ENCODE measurements around the gene DLG2. TPM values are rescaled to one million over a fixed set of nuclear protein-coding genes. Genes with fewer than 3 reads are reported as not detected.
"Not testable (repeated sequence)": the region's sequence is repeated elsewhere in the genome, so short reads cannot be mapped to it uniquely, and the experiment has no call there.

DLG2 gene
- polyA plus RNA-seq, 1 experiment: 0.68 TPM

- DNase-seq (ENCODE audit: low read depth, low spot score): no peak
- POLR2A ChIA-PET: no interaction called here
- Histone ChIP-seq H3K9me3 (ENCODE audit: control insufficient read depth, insufficient read depth, low read length) (no peaks in the 10 kb centered on the region), H3K27me3 (ENCODE audit: control insufficient read depth, insufficient read depth, low read length) (no peaks in the 10 kb centered on the region), H3K27ac (ENCODE audit: low read depth, low read length) (no peak overlapping the region), H3K4me3 (ENCODE audit: low read depth, low read length) (no peak overlapping the region)
- CTCF ChIA-PET: no interaction called here
- TF ChIP-seq CTCF (IDR thresholded peaks at IDR 0.05; ENCODE audit: low read depth, low read length): no peak
Observed at GRCh38 chr11:83437939-83438338, 2189.2 kb downstream of the DLG2 start.

- Histone ChIP-seq H3K27me3 (ENCODE audit: control insufficient read depth, insufficient read depth, low read length) (no peaks in the 10 kb centered on the region), H3K9me3 (ENCODE audit: control insufficient read depth, insufficient read depth, low read length) (no peaks in the 10 kb centered on the region), H3K4me3 (ENCODE audit: low read depth, low read length) (no peak overlapping the region), H3K27ac (ENCODE audit: low read depth, low read length) (no peak overlapping the region)
- no peak for DNase-seq (ENCODE audit: low read depth, low spot score)
- CTCF ChIA-PET: no interaction called here
- TF ChIP-seq CTCF (IDR thresholded peaks at IDR 0.05; ENCODE audit: low read depth, low read length): no peak
- POLR2A ChIA-PET: no interaction called here
Observed at GRCh38 chr11:83436855-83437254, 2190.3 kb downstream of the DLG2 start.

DNA sequence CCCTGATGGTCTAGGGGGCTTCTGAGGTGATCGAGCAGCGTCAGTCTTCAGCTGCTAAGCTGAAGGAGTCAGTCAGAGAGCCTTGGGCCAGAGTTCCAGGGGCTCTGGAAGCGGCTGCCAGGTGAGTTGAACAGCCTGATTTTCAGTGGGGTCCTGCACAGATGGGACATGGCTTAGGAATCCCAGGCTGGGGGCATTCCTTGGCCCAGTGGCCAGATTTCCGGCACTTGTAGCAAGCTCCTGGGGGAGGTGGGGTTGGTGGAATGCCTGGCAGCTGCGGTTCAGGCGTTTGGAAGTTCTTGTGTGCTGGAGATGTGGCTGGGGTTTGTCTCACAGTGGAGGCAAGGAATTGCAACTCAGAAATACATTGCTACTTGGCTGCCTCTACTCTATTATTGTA lies 2192.3 kb downstream of the DLG2 start:
- H3K9me3 ChIP-seq (ENCODE audit: control insufficient read depth, insufficient read depth, low read length); POLR2A ChIA-PET; CTCF ChIA-PET; H3K4me3 ChIP-seq (ENCODE audit: low read depth, low read length); DNase-seq (ENCODE audit: low read depth, low spot score); H3K27ac ChIP-seq (ENCODE audit: low read depth, low read length); H3K27me3 ChIP-seq (ENCODE audit: control insufficient read depth, insufficient read depth, low read length): not testable (repeated sequence)

DNA sequence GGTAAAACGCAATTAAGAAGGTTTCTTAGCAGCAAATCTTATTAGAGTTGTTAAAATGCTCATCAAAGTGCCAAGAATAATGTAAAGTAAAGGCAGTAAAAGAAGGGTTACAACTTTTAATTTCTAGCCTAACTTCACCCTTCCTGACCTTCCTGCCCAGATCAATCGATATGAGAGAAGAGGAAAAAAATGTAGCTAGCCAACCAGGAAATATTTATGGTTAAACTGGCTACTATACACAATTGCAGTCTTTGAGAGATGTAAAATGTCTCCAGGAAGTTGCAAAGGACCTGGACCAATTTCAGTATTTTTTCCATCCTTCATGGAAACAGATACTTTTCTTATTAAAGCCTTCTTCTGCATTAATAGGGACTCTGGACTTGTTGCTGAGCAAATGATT lies 2199.2 kb downstream of the DLG2 start:
- no peak for TF ChIP-seq CTCF (IDR thresholded peaks at IDR 0.05; ENCODE audit: low read depth, low read length)
- Histone ChIP-seq H3K4me3 (ENCODE audit: low read depth, low read length) (no peak overlapping the region), H3K27ac (ENCODE audit: low read depth, low read length) (no peak overlapping the region), H3K27me3 (ENCODE audit: control insufficient read depth, insufficient read depth, low read length) (no peaks in the 10 kb centered on the region), H3K9me3 (ENCODE audit: control insufficient read depth, insufficient read depth, low read length) (no peaks in the 10 kb centered on the region)
- CTCF ChIA-PET: interaction anchor here (1.2 kb wide), 1 partner anchor 135 kb away, joined by 3 read pairs; no protein-coding TSS in a partner anchor
- POLR2A ChIA-PET: no interaction called here
- DNase-seq (ENCODE audit: low read depth, low spot score): no peak

DNA sequence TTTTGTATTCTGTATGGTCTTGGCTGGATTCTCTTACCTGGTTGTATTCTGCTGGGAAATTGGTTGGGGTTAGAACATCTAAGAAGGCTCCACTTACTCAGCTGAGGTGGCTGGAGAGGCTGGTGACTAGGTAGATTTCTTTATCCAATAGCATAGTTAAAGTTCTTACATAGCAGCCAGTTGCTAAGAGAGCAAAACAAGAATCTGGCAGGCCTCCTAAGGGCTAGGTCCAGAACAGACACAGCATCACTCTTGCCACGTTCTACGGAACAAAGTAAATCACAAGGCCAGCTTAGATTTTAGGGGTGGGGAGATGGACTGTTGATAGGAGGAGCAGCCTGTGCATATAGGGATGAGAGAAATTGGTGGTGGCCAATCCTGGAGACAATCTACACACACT lies 2199.6 kb downstream of the DLG2 start:
- ChIA-PET CTCF (no interaction called here), POLR2A (no interaction called here)
- Histone ChIP-seq H3K27ac (ENCODE audit: low read depth, low read length) (no peak overlapping the region), H3K27me3 (ENCODE audit: control insufficient read depth, insufficient read depth, low read length) (no peaks in the 10 kb centered on the region), H3K4me3 (ENCODE audit: low read depth, low read length) (no peak overlapping the region), H3K9me3 (ENCODE audit: control insufficient read depth, insufficient read depth, low read length) (no peaks in the 10 kb centered on the region)
- DNase-seq (ENCODE audit: low read depth, low spot score): no peak
- no peak for TF ChIP-seq CTCF (IDR thresholded peaks at IDR 0.05; ENCODE audit: low read depth, low read length)

- CTCF ChIA-PET: interaction anchor here (0.6 kb wide), 1 partner anchor 394 kb away, joined by 4 read pairs; no protein-coding TSS in a partner anchor
- Histone ChIP-seq H3K4me3 (ENCODE audit: low read depth, low read length) (no peak overlapping the region), H3K27me3 (ENCODE audit: control insufficient read depth, insufficient read depth, low read length) (no peaks in the 10 kb centered on the region), H3K9me3 (ENCODE audit: control insufficient read depth, insufficient read depth, low read length) (no peaks in the 10 kb centered on the region), H3K27ac (ENCODE audit: low read depth, low read length) (no peak overlapping the region)
- POLR2A ChIA-PET: no interaction called here
- DNase-seq (ENCODE audit: low read depth, low spot score): no peak
- TF ChIP-seq CTCF (IDR thresholded peaks at IDR 0.05; ENCODE audit: low read depth, low read length): no peak
Observed at GRCh38 chr11:83425137-83425466, 2202.0 kb downstream of the DLG2 start.
